Measurements from ENCODE around the gene SAP30BP. TPM values are rescaled to one million over a fixed set of nuclear protein-coding genes. Genes with fewer than 3 reads are reported as not detected.

The SAP30BP gene
- total and polyA plus RNA-seq, 2 of the 13 experiments (the other 11 are each of a cell fraction or from before 2014, with no cell fraction given) = 67.7 to 99.4 TPM

GRCh38 chr17:75740631-75741077 is 73.5 kb downstream of the SAP30BP start (continued):
- TF ChIP-seq, protein P1, sequence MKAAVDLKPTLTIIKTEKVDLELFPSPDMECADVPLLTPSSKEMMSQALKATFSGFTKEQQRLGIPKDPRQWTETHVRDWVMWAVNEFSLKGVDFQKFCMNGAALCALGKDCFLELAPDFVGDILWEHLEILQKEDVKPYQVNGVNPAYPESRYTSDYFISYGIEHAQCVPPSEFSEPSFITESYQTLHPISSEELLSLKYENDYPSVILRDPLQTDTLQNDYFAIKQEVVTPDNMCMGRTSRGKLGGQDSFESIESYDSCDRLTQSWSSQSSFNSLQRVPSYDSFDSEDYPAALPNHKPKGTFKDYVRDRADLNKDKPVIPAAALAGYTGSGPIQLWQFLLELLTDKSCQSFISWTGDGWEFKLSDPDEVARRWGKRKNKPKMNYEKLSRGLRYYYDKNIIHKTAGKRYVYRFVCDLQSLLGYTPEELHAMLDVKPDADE (CRISPR knock-in tag; IDR thresholded peaks at IDR 0.05) = no peak
- TF ChIP-seq NFYB (CRISPR knock-in tag; IDR thresholded peaks at IDR 0.05) = no peak
- TF ChIP-seq, protein P2, sequence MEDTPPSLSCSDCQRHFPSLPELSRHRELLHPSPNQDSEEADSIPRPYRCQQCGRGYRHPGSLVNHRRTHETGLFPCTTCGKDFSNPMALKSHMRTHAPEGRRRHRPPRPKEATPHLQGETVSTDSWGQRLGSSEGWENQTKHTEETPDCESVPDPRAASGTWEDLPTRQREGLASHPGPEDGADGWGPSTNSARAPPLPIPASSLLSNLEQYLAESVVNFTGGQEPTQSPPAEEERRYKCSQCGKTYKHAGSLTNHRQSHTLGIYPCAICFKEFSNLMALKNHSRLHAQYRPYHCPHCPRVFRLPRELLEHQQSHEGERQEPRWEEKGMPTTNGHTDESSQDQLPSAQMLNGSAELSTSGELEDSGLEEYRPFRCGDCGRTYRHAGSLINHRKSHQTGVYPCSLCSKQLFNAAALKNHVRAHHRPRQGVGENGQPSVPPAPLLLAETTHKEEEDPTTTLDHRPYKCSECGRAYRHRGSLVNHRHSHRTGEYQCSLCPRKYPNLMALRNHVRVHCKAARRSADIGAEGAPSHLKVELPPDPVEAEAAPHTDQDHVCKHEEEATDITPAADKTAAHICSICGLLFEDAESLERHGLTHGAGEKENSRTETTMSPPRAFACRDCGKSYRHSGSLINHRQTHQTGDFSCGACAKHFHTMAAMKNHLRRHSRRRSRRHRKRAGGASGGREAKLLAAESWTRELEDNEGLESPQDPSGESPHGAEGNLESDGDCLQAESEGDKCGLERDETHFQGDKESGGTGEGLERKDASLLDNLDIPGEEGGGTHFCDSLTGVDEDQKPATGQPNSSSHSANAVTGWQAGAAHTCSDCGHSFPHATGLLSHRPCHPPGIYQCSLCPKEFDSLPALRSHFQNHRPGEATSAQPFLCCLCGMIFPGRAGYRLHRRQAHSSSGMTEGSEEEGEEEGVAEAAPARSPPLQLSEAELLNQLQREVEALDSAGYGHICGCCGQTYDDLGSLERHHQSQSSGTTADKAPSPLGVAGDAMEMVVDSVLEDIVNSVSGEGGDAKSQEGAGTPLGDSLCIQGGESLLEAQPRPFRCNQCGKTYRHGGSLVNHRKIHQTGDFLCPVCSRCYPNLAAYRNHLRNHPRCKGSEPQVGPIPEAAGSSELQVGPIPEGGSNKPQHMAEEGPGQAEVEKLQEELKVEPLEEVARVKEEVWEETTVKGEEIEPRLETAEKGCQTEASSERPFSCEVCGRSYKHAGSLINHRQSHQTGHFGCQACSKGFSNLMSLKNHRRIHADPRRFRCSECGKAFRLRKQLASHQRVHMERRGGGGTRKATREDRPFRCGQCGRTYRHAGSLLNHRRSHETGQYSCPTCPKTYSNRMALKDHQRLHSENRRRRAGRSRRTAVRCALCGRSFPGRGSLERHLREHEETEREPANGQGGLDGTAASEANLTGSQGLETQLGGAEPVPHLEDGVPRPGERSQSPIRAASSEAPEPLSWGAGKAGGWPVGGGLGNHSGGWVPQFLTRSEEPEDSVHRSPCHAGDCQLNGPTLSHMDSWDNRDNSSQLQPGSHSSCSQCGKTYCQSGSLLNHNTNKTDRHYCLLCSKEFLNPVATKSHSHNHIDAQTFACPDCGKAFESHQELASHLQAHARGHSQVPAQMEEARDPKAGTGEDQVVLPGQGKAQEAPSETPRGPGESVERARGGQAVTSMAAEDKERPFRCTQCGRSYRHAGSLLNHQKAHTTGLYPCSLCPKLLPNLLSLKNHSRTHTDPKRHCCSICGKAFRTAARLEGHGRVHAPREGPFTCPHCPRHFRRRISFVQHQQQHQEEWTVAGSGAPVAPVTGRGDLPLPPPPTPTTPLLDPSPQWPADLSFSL (CRISPR knock-in tag; IDR thresholded peaks at IDR 0.05) = no peak
- 0 out of 2 replicates have a peak, but pooled peaks have one; percentile 10 for TF ChIP-seq SOX5 (CRISPR knock-in tag; IDR thresholded peaks at IDR 0.05; ENCODE audit: borderline replicate concordance)
- peak; percentile 54 for TF ChIP-seq ZFY (CRISPR knock-in tag; IDR thresholded peaks at IDR 0.05)
- TF ChIP-seq, protein P3, sequence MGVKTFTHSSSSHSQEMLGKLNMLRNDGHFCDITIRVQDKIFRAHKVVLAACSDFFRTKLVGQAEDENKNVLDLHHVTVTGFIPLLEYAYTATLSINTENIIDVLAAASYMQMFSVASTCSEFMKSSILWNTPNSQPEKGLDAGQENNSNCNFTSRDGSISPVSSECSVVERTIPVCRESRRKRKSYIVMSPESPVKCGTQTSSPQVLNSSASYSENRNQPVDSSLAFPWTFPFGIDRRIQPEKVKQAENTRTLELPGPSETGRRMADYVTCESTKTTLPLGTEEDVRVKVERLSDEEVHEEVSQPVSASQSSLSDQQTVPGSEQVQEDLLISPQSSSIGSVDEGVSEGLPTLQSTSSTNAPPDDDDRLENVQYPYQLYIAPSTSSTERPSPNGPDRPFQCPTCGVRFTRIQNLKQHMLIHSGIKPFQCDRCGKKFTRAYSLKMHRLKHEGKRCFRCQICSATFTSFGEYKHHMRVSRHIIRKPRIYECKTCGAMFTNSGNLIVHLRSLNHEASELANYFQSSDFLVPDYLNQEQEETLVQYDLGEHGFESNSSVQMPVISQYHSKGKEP (CRISPR knock-in tag; IDR thresholded peaks at IDR 0.05) = no peak
- TF ChIP-seq, protein P4, sequence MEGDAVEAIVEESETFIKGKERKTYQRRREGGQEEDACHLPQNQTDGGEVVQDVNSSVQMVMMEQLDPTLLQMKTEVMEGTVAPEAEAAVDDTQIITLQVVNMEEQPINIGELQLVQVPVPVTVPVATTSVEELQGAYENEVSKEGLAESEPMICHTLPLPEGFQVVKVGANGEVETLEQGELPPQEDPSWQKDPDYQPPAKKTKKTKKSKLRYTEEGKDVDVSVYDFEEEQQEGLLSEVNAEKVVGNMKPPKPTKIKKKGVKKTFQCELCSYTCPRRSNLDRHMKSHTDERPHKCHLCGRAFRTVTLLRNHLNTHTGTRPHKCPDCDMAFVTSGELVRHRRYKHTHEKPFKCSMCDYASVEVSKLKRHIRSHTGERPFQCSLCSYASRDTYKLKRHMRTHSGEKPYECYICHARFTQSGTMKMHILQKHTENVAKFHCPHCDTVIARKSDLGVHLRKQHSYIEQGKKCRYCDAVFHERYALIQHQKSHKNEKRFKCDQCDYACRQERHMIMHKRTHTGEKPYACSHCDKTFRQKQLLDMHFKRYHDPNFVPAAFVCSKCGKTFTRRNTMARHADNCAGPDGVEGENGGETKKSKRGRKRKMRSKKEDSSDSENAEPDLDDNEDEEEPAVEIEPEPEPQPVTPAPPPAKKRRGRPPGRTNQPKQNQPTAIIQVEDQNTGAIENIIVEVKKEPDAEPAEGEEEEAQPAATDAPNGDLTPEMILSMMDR (CRISPR knock-in tag; IDR thresholded peaks at IDR 0.05) = peak; percentile 64
- peak; percentile 20; the same call in 1 of the 2 replicates for TF ChIP-seq ZSCAN21 (CRISPR knock-in tag; IDR thresholded peaks at IDR 0.05; ENCODE audit: borderline replicate concordance)
- peak; percentile 40; the same call in 1 of the 2 replicates for TF ChIP-seq IKZF5 (CRISPR knock-in tag; IDR thresholded peaks at IDR 0.05)
- 0 out of 2 replicates have a peak, but pooled peaks have one; percentile 27 for TF ChIP-seq ELF1 (CRISPR knock-in tag; IDR thresholded peaks at IDR 0.05)
- TF ChIP-seq ZNF687 (CRISPR knock-in tag; IDR thresholded peaks at IDR 0.05) = peak; percentile 76
- TF ChIP-seq FOXP1 (IDR thresholded peaks at IDR 0.05) = no peak
- no peak for TF ChIP-seq FOXP1 (CRISPR knock-in tag; IDR thresholded peaks at IDR 0.05)
